ENCODE results near the gene PARVG.

DNA sequence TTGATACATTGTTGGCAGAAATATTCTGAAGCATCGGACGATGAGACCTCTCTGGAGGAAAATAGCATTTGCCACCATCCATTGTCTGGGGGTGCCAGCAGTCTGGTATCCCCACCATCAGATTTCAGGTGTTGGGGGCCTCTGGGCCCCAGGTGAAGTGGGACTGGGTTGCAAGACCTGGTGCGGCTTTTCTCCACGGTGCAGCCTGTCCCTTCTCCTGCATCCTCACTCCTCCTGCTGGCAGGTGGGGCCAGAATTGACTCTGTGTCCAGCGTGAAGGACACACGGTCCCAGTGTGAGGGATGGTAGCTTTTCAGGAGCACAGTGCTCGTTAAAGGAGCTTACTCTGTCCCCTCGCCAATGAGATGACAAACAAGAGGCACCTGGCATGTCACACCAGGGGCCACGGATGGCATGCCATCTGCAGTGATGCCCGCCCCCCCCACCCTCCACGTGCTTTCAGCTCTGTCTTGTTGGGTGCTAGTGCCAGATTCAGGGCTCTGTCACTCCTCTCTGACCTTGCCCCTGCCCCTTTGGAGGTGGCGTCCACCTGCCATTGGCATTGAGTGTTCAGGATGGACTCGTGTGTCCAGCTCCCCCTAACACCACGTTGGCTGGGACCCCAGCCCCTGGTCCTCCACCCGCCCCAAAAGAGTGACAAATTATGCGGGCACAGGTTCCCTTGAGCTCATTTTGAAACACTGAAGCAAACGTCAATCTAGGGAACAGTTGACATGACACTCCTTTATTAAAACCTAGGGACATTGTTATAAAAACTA, 62.4 kb downstream of the PARVG start:
- no peak for TF ChIP-seq POLR2AphosphoS5 (IDR thresholded peaks at IDR 0.05)
- TF ChIP-seq, protein P1, sequence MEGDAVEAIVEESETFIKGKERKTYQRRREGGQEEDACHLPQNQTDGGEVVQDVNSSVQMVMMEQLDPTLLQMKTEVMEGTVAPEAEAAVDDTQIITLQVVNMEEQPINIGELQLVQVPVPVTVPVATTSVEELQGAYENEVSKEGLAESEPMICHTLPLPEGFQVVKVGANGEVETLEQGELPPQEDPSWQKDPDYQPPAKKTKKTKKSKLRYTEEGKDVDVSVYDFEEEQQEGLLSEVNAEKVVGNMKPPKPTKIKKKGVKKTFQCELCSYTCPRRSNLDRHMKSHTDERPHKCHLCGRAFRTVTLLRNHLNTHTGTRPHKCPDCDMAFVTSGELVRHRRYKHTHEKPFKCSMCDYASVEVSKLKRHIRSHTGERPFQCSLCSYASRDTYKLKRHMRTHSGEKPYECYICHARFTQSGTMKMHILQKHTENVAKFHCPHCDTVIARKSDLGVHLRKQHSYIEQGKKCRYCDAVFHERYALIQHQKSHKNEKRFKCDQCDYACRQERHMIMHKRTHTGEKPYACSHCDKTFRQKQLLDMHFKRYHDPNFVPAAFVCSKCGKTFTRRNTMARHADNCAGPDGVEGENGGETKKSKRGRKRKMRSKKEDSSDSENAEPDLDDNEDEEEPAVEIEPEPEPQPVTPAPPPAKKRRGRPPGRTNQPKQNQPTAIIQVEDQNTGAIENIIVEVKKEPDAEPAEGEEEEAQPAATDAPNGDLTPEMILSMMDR (IDR thresholded peaks at IDR 0.05) = no peak
- TF ChIP-seq POLR2A (IDR thresholded peaks at IDR 0.05) = no peak

Data from breast epithelium (tissue), 3 donors.